A549 (cell line): ENCODE results near the gene ACTN2. TPM values are rescaled to one million over a fixed set of nuclear protein-coding genes. Genes with fewer than 3 reads are reported as not detected.
A peak's percentile ranks its signal among the peaks of the same experiment; 100 is the strongest.

Experiments used
- ATAC-seq, 2 experiments: fragments of 200-7000 bp in 1 of 2; fragments of >200 bp in 1 of 2; cut with Nextera tagmentation in 1 of 2; cut with Tn5 transposase in 1 of 2; 3 replicates each; pipeline versions ENCODE4 v1.8.0 to v1.9.1; 2018 to 2020; ENCODE audit warnings: mild to moderate bottlenecking in 1 of 2, moderate library complexity in 1 of 2
- CTCF ChIA-PET: fragments of 300-600 bp; sonication (Branson Sonifier 250); formaldehyde crosslinking; extraction: SDS; loops from one replicate; lab custom pipeline; 2021; ENCODE audit warnings: antibody characterized with exemption, inconsistent platforms; lab: Yijun Ruan, JAX
- POLR2A ChIA-PET: fragments of 350-600 bp; formaldehyde crosslinking; extraction: SDS; loops from one replicate; lab custom pipeline; 2021; ENCODE audit warnings: antibody characterized with exemption, inconsistent platforms; lab: Yijun Ruan, JAX
- DNase-seq, 2 experiments: peaks; one replicate each; pipeline versions ENCODE4 v3.0.0 to v3.0.0-alpha.2; 2011 to 2016; ENCODE audit warnings: low read depth in 1 of 2, low spot score in 1 of 2
- FAIRE-seq: peaks from 2 replicates; lab custom pipeline; 2011; peaks lifted over from hg19 to GRCh38; lab: Jason Lieb, UNC
- H3K27ac ChIP-seq, 2 experiments: fragments of >200 bp; sonication (Bioruptor Twin); formaldehyde crosslinking; 3 replicates each; pipeline ENCODE4 v1.5.1; 2016 to 2017
- H3K4me1 ChIP-seq: fragments of >200 bp; sonication (Bioruptor Twin); formaldehyde crosslinking; 3 replicates; pipeline ENCODE4 v1.6.1; 2016
- H3K4me2 ChIP-seq: fragments of >200 bp; sonication (Bioruptor Twin); formaldehyde crosslinking; 3 replicates; pipeline ENCODE4 v1.6.1; 2016
- H3K4me3 ChIP-seq: fragments of >200 bp; sonication (Bioruptor Twin); formaldehyde crosslinking; 3 replicates; pipeline ENCODE4 v1.5.1; 2016
- H3K9me3 ChIP-seq: fragments of >200 bp; sonication (Bioruptor Twin); formaldehyde crosslinking; 3 replicates; pipeline ENCODE4 v1.6.1; 2016
- ATOH8 ChIP-seq: fragments of 250-450 bp; sonication (Bioruptor Pico); IDR thresholded peaks from 2 replicates; pipeline ENCODE4 v1.5.0; 2020; ENCODE audit warnings: low read depth, mild to moderate bottlenecking, moderate library complexity
- BCL3 ChIP-seq: fragments of >200 bp; sonication (Bioruptor Twin); formaldehyde crosslinking; IDR thresholded peaks from 3 replicates; pipeline ENCODE4 v1.6.1; 2016
- CBX2 ChIP-seq: fragments of 200-600 bp; sonication (generic); IDR thresholded peaks from 2 replicates; pipeline ENCODE4 v1.6.1; 2016; ENCODE audit warnings: low read depth, mild to moderate bottlenecking, borderline replicate concordance
- CBX8 ChIP-seq: fragments of 200-600 bp; sonication (generic); IDR thresholded peaks from 2 replicates; pipeline ENCODE4 v1.6.1; 2016
- CHD4 ChIP-seq: fragments of 200-600 bp; sonication (generic); IDR thresholded peaks from 2 replicates; pipeline ENCODE4 v1.6.1; 2016; ENCODE audit warnings: antibody characterized with exemption, mild to moderate bottlenecking, borderline replicate concordance
- E2F6 ChIP-seq: IDR thresholded peaks from 2 replicates; pipeline ENCODE4 v1.6.1; 2012; ENCODE audit warnings: low read depth, borderline replicate concordance
- EHF ChIP-seq: fragments of 250-450 bp; sonication (Bioruptor Pico); IDR thresholded peaks from 2 replicates; pipeline ENCODE4 v1.5.0; 2020; ENCODE audit warnings: mild to moderate bottlenecking
- HEYL ChIP-seq: fragments of 250-450 bp; sonication (Bioruptor Pico); IDR thresholded peaks from 2 replicates; pipeline ENCODE4 v1.8.0; 2021; ENCODE audit warnings: mild to moderate bottlenecking, moderate library complexity
- HOXB5 ChIP-seq: fragments of 250-450 bp; sonication (Bioruptor Pico); IDR thresholded peaks from 2 replicates; pipeline ENCODE4 v1.5.0; 2020; ENCODE audit warnings: mild to moderate bottlenecking, moderate library complexity
- JUNB ChIP-seq: fragments of >200 bp; sonication (Bioruptor Twin); formaldehyde crosslinking; IDR thresholded peaks from 2 replicates; pipeline ENCODE4 v1.6.1; 2016
- KDM5A ChIP-seq: fragments of 200-600 bp; sonication (generic); IDR thresholded peaks from 2 replicates; pipeline ENCODE4 v1.6.1; 2016; ENCODE audit warnings: antibody characterized with exemption, mild to moderate bottlenecking
- MAFK ChIP-seq: fragments of 450-650 bp; IDR thresholded peaks from 2 replicates; pipeline ENCODE4 v1.6.1; 2014; ENCODE audit not compliant: partially characterized antibody
- MAX ChIP-seq: IDR thresholded peaks from 2 replicates; pipeline ENCODE4 v1.6.1; 2012
- MYC ChIP-seq: IDR thresholded peaks from 2 replicates; pipeline ENCODE4 v1.6.1; 2012; ENCODE audit warnings: mild to moderate bottlenecking, inconsistent platforms, low read length, improper control_type of control experiment, borderline replicate concordance
- NPAS2 ChIP-seq: fragments of 250-450 bp; sonication (Bioruptor Pico); IDR thresholded peaks from 2 replicates; pipeline ENCODE4 v1.8.0; 2022; ENCODE audit warnings: mild to moderate bottlenecking, moderate library complexity, borderline replicate concordance
- NR3C1 ChIP-seq: fragments of >200 bp; sonication (Bioruptor Twin); formaldehyde crosslinking; IDR thresholded peaks from 3 replicates; pipeline ENCODE4 v1.6.1; 2017
- PBX3 ChIP-seq: IDR thresholded peaks from 2 replicates; pipeline ENCODE4 v1.6.1; 2012
- PHF8 ChIP-seq: fragments of 200-600 bp; sonication (generic); IDR thresholded peaks from 2 replicates; pipeline ENCODE4 v1.6.1; 2016; ENCODE audit warnings: low read depth, mild to moderate bottlenecking, antibody characterized with exemption, moderate library complexity, borderline replicate concordance
- POLR2A ChIP-seq: IDR thresholded peaks from 2 replicates; pipeline ENCODE4 v1.6.1; 2012; ENCODE audit warnings: mild to moderate bottlenecking, low read length
- RAD21 ChIP-seq, 2 experiments: fragments of >200 bp in 1 of 2; sonication (Bioruptor Twin) in 1 of 2; formaldehyde crosslinking in 1 of 2; IDR thresholded peaks in 1 of 2; conservative IDR thresholded peaks in 1 of 2; 2 replicates in 1 of 2; 3 replicates in 1 of 2; pipeline ENCODE4 v1.6.1; 2012 to 2018; ENCODE audit warnings: inconsistent platforms in 1 of 2
- RCOR1 ChIP-seq: fragments of 150-350 bp; IDR thresholded peaks from 2 replicates; pipeline ENCODE4 v1.6.1; 2014; ENCODE audit warnings: antibody characterized with exemption, low read length, low read depth
- REST ChIP-seq: fragments of 200-600 bp; sonication (generic); IDR thresholded peaks from 2 replicates; pipeline ENCODE4 v1.6.1; 2016; ENCODE audit warnings: antibody characterized with exemption, mild to moderate bottlenecking, moderate library complexity
- RFX5 ChIP-seq: fragments of 450-650 bp; IDR thresholded peaks from 2 replicates; pipeline ENCODE4 v1.7.1; 2014; ENCODE audit warnings: antibody characterized with exemption, mild to moderate bottlenecking, moderate library complexity
- RNF2 ChIP-seq: fragments of 200-600 bp; sonication (generic); IDR thresholded peaks from 2 replicates; pipeline ENCODE4 v1.6.1; 2016; ENCODE audit warnings: low read depth, mild to moderate bottlenecking, antibody characterized with exemption, moderate library complexity, borderline replicate concordance
- USF2 ChIP-seq: fragments of 450-650 bp; IDR thresholded peaks from 2 replicates; pipeline ENCODE4 v1.6.1; 2014; ENCODE audit warnings: antibody characterized with exemption
- ZC3H11A ChIP-seq: fragments of 450-650 bp; IDR thresholded peaks from 2 replicates; pipeline ENCODE4 v1.6.1; 2014; ENCODE audit warnings: antibody characterized with exemption, mild to moderate bottlenecking
- ZNF302 ChIP-seq: fragments of 250-450 bp; sonication (Bioruptor Pico); IDR thresholded peaks from 2 replicates; pipeline ENCODE4 v1.9.0; 2021; ENCODE audit warnings: inconsistent platforms, mild to moderate bottlenecking, moderate library complexity
- ZSCAN20 ChIP-seq: fragments of 250-450 bp; sonication (Bioruptor Pico); IDR thresholded peaks from 2 replicates; pipeline ENCODE4 v1.8.0; 2022; ENCODE audit warnings: mild to moderate bottlenecking, moderate library complexity
- WGBS: methylation state at CpG from one replicate; pipeline ENCODE4 v1.1.6; 2017; ENCODE audit errors: missing lambda C conversion rate; 5-methylcytosine and 5-hydroxymethylcytosine counted together
- polyA plus RNA-seq, 4 experiments: library from polyadenylated mRNA; depleted of rRNA in 3 of 4; stranded (reverse); fragments of >200 nt; fragmentation: RNase III in 1 of 4; extraction: RNeasy Plus Mini Kit Qiagen cat#74134 plus additional on column Dnase treatment in 1 of 4; gene quantifications; 2 replicates in 3 of 4; 3 replicates in 1 of 4; pipeline ENCODE4 v1.2.3, GENCODE V29; 2011 to 2017

Gene ACTN2
- polyA plus RNA-seq, 2 of the 4 experiments (the other 2 are of a cell fraction): not detected

- Histone ChIP-seq H3K4me3 (no peak overlapping the region), H3K27ac (no peak overlapping the region), H3K4me1 (no peaks in the 10 kb centered on the region), H3K4me2 (no peak overlapping the region), H3K9me3 (no peaks in the 10 kb centered on the region)
- 48% methylated on average over 16 of the region's 16 CpGs for WGBS
- FAIRE-seq: no peak
- no peak for ATAC-seq
- CTCF ChIA-PET: interaction anchor here (0.5 kb wide), 1 partner anchor 69 kb away, joined by 3 read pairs; no protein-coding TSS in a partner anchor
- TF ChIP-seq USF2: no peak
- no peak for TF ChIP-seq POLR2A
- no peak for TF ChIP-seq CHD4
- no peak for TF ChIP-seq HEYL (CRISPR knock-in tag)
- TF ChIP-seq ZNF302 (CRISPR knock-in tag): no peak
- no peak for TF ChIP-seq JUNB
- TF ChIP-seq MYC: no peak
- TF ChIP-seq PBX3: no peak
- TF ChIP-seq NPAS2 (CRISPR knock-in tag): no peak
- no peak for TF ChIP-seq RFX5
- TF ChIP-seq EHF: no peak
- no peak for TF ChIP-seq HOXB5
- no peak for TF ChIP-seq NR3C1
- TF ChIP-seq ZC3H11A: no peak
- no peak for TF ChIP-seq E2F6
- TF ChIP-seq ZSCAN20 (CRISPR knock-in tag): no peak
- no peak for TF ChIP-seq RNF2
- DNase-seq: no peak
- POLR2A ChIA-PET: no interaction called here
Measured at GRCh38 chr1:236751385-236751784, 65.1 kb downstream of the ACTN2 start.

- DNase-seq (no peak), ATAC-seq (no peak), FAIRE-seq (no peak)
- WGBS: 30% methylated on average over 4 of the region's 4 CpGs
- H3K4me1 ChIP-seq: no peaks in the 10 kb centered on the region
- CTCF ChIA-PET: no interaction called here
- H3K4me2 ChIP-seq: no peak overlapping the region
- H3K9me3 ChIP-seq: no peaks in the 10 kb centered on the region
- POLR2A ChIA-PET: no interaction called here
- no peak overlapping the region for H3K4me3 ChIP-seq
- TF ChIP-seq CBX8 (peak; percentile 63; the same call in 1 of the 2 replicates), CBX2 (no peak)
- H3K27ac ChIP-seq: no peak overlapping the region
Measured at GRCh38 chr1:236751935-236752334, 65.6 kb downstream of the ACTN2 start.

- no peak overlapping the region for H3K4me3 ChIP-seq
- FAIRE-seq (no peak), ATAC-seq (peak; percentile 94 to 97), DNase-seq (peak; percentile 21 to 73)
- WGBS: 8% methylated on average over 4 of the region's 5 CpGs
- CTCF ChIA-PET: interaction anchor here (0.7 to 2.3 kb wide), 5 partner anchors 9 to 809 kb away, joined by 3 to 11 read pairs (median 3); no protein-coding TSS in a partner anchor
- no peaks in the 10 kb centered on the region for H3K4me1 ChIP-seq
- POLR2A ChIA-PET: interaction anchor here (0.6 kb wide), 1 partner anchor 141 kb away, joined by 3 read pairs; no protein-coding TSS in a partner anchor
- no peak overlapping the region for H3K27ac ChIP-seq
- no peak overlapping the region for H3K4me2 ChIP-seq
- no peaks in the 10 kb centered on the region for H3K9me3 ChIP-seq
- TF ChIP-seq PHF8: no peak
- TF ChIP-seq KDM5A: no peak
- no peak for TF ChIP-seq JUNB
- no peak for TF ChIP-seq MAFK
- TF ChIP-seq BCL3: no peak
- no peak for TF ChIP-seq REST
- TF ChIP-seq MAX: no peak
- TF ChIP-seq ATOH8 (CRISPR knock-in tag): no peak
- no peak for TF ChIP-seq POLR2A
- TF ChIP-seq RCOR1: no peak
- TF ChIP-seq RAD21 (conservative IDR thresholded peaks at IDR 0.05 in 1 of 2, IDR thresholded peaks at IDR 0.05 in 1 of 2): peak; percentile 63 to 78
Measured at GRCh38 chr1:236753516-236753915, 67.2 kb downstream of the ACTN2 start.
